GM19035 (cell line): ENCODE data around the gene PATL1.
"Not testable (repeated sequence)": the region's sequence is repeated elsewhere in the genome, so short reads cannot be mapped to it uniquely, and the experiment has no call there.

Experiments
- ATAC-seq: cut with Tn5 transposase; IDR thresholded peaks from one replicate; pipeline ENCODE4 v1.9.1; 2021; ENCODE audit not compliant: unreplicated experiment

The PATL1 gene

GRCh38 chr11:59674291-59674690 is 5.5 kb upstream of the PATL1 start:
- no peak for ATAC-seq

GRCh38 chr11:59673291-59673690 is 4.5 kb upstream of the PATL1 start:
- no peak for ATAC-seq

GRCh38 chr11:59671471-59671870 is 2.6 kb upstream of the PATL1 start:
- ATAC-seq, result no peak

- no peak for ATAC-seq
Observed at GRCh38 chr11:59669611-59670009, 773 bp upstream of the PATL1 start.

GRCh38 chr11:59668188-59668949 is 468 bp downstream of the PATL1 start:
- peak; percentile 29 for ATAC-seq

GRCh38 chr11:59667812-59668187 is 1.0 kb downstream of the PATL1 start:
- no peak for ATAC-seq

- no peak for ATAC-seq
Observed at GRCh38 chr11:59666969-59667368, 1.9 kb downstream of the PATL1 start.

GRCh38 chr11:59660621-59661020 is 8.2 kb downstream of the PATL1 start:
- no peak for ATAC-seq

GRCh38 chr11:59659981-59660380 is 8.9 kb downstream of the PATL1 start:
- no peak for ATAC-seq

- ATAC-seq, result no peak
Observed at GRCh38 chr11:59658036-59658435, 10.8 kb downstream of the PATL1 start.

GRCh38 chr11:59654893-59655292 is 13.9 kb downstream of the PATL1 start:
- no peak for ATAC-seq

GRCh38 chr11:59647245-59647980 is 21.4 kb downstream of the PATL1 start:
- no peak for ATAC-seq

GRCh38 chr11:59644528-59644927 is 24.3 kb downstream of the PATL1 start:
- no peak for ATAC-seq

- ATAC-seq, result no peak
Observed at GRCh38 chr11:59643390-59643789, 25.4 kb downstream of the PATL1 start.

GRCh38 chr11:59641156-59641555 is 27.7 kb downstream of the PATL1 start:
- ATAC-seq, result no peak

GRCh38 chr11:59630493-59630892 is 38.3 kb downstream of the PATL1 start:
- no peak for ATAC-seq

GRCh38 chr11:59629996-59630395 is 38.8 kb downstream of the PATL1 start:
- no peak for ATAC-seq

GRCh38 chr11:59626969-59627368 is 41.9 kb downstream of the PATL1 start:
- ATAC-seq, result not testable (repeated sequence)

GRCh38 chr11:59625703-59626102 is 43.1 kb downstream of the PATL1 start:
- ATAC-seq, result no peak

- ATAC-seq, result no peak
Observed at GRCh38 chr11:59617876-59618275, 51.0 kb downstream of the PATL1 start.

GRCh38 chr11:59616396-59616982 is 52.3 kb downstream of the PATL1 start:
- no peak for ATAC-seq
